SK-N-SH (cell line): ENCODE results near the gene ZFYVE27. TPM values are rescaled to one million over a fixed set of nuclear protein-coding genes. Genes with fewer than 3 reads are reported as not detected.

Experiments used
- CTCF ChIA-PET: fragments of 300-600, 350-600 bp; formaldehyde crosslinking; extraction: SDS; loops from one replicate; lab custom pipeline; 2021; lab: Yijun Ruan, JAX
- POLR2A ChIA-PET: fragments of 350-600 bp; sonication (Branson Sonifier 250); formaldehyde crosslinking; extraction: SDS; loops from one replicate; lab custom pipeline; 2020; ENCODE audit warnings: antibody characterized with exemption, inconsistent platforms; lab: Yijun Ruan, JAX
- DNase-seq: peaks from one replicate; pipeline ENCODE4 v3.0.0; 2012
- H2AFZ ChIP-seq: fragments of 200-600 bp; sonication (generic); 2 replicates; pipeline ENCODE4 v1.8.1; 2016; ENCODE audit warnings: antibody characterized with exemption, mild to moderate bottlenecking, low read depth
- H3F3A ChIP-seq: fragments of 200-600 bp; sonication (generic); replicated peaks from 2 replicates; pipeline ENCODE3; 2016; ENCODE audit warnings: antibody characterized with exemption, mild to moderate bottlenecking; ENCODE audit not compliant: insufficient read depth
- H3K27ac ChIP-seq, 2 experiments: fragments of 200-500 bp in 1 of 2; fragments of 200-600 bp in 1 of 2; sonication (Bioruptor generic) in 1 of 2; sonication (generic), shearing (Covaris generic) in 1 of 2; 2 replicates each; pipeline versions ENCODE4 v1.5.1 to v1.6.1; 2014 to 2016; ENCODE audit warnings: low read depth in 2 of 2, inconsistent platforms in 1 of 2, low read length in 1 of 2, mild to moderate bottlenecking in 1 of 2, mixed read lengths in 1 of 2
- H3K27me3 ChIP-seq: fragments of 200-600 bp; sonication (generic), shearing (Covaris generic); 2 replicates; pipeline ENCODE4 v1.6.1; 2016; ENCODE audit warnings: mixed run types; ENCODE audit not compliant: insufficient read depth
- H3K36me3 ChIP-seq, 2 experiments: fragments of 200-500 bp in 1 of 2; fragments of 200-600 bp in 1 of 2; sonication (Bioruptor generic) in 1 of 2; sonication (generic) in 1 of 2; replicated peaks in 1 of 2; 2 replicates each; pipeline versions ENCODE3 to v1.5.1; 2014 to 2016; ENCODE audit warnings: low read length in 1 of 2, mild to moderate bottlenecking in 1 of 2; ENCODE audit not compliant: insufficient read depth in 2 of 2, control insufficient read depth in 1 of 2
- H3K4me1 ChIP-seq, 2 experiments: fragments of 200-500 bp in 1 of 2; fragments of 200-600 bp in 1 of 2; sonication (Bioruptor generic) in 1 of 2; sonication (generic), shearing (Covaris generic) in 1 of 2; 2 replicates each; pipeline versions ENCODE4 v1.5.1 to v1.6.1; 2014 to 2016; ENCODE audit warnings: low read depth in 1 of 2, low read length in 1 of 2, mixed run types in 1 of 2; ENCODE audit not compliant: insufficient read depth in 2 of 2, control insufficient read depth in 1 of 2
- H3K4me2 ChIP-seq: fragments of 200-600 bp; sonication (generic), shearing (Covaris generic); 2 replicates; pipeline ENCODE4 v1.6.1; 2017; ENCODE audit warnings: mixed run types
- H3K4me3 ChIP-seq, 2 experiments: fragments of 200-500 bp in 1 of 2; fragments of 200-600 bp in 1 of 2; sonication (Bioruptor generic) in 1 of 2; sonication (generic), shearing (Covaris generic) in 1 of 2; 2 replicates each; pipeline versions ENCODE4 v1.5.1 to v1.8.1; 2014 to 2016; ENCODE audit warnings: low read depth in 2 of 2, inconsistent platforms in 1 of 2, low read length in 1 of 2, mild to moderate bottlenecking in 1 of 2, mixed read lengths in 1 of 2, moderate library complexity in 1 of 2
- H3K79me2 ChIP-seq: fragments of 200-600 bp; sonication (generic); 2 replicates; pipeline ENCODE4 v1.8.1; 2017; ENCODE audit warnings: mild to moderate bottlenecking; ENCODE audit not compliant: insufficient read depth
- H3K9ac ChIP-seq: fragments of 200-600 bp; sonication (generic); 2 replicates; pipeline ENCODE4 v1.6.1; 2017; ENCODE audit warnings: mixed run types
- H3K9me2 ChIP-seq: fragments of 200-600 bp; sonication (generic); 2 replicates; pipeline ENCODE4 v1.6.1; 2017; ENCODE audit warnings: mixed run types
- H3K9me3 ChIP-seq: fragments of 200-600 bp; sonication (generic); 2 replicates; pipeline ENCODE4 v1.6.1; 2017; ENCODE audit warnings: mixed run types, mild to moderate bottlenecking, moderate library complexity
- H4K20me1 ChIP-seq: fragments of 200-600 bp; sonication (generic); 2 replicates; pipeline ENCODE4 v1.6.1; 2017; ENCODE audit warnings: mild to moderate bottlenecking, mixed run types; ENCODE audit not compliant: insufficient read depth
- CHD2 ChIP-seq: fragments of 150-350 bp; IDR thresholded peaks from 2 replicates; pipeline ENCODE4 v1.6.1; 2018; ENCODE audit warnings: low read length; ENCODE audit not compliant: partially characterized antibody
- CTCF ChIP-seq: fragments of 200-600 bp; sonication (generic); IDR thresholded peaks from 2 replicates; pipeline ENCODE4 v1.6.1; 2017; ENCODE audit warnings: antibody characterized with exemption, mild to moderate bottlenecking, moderate library complexity
- EP300 ChIP-seq, 2 experiments: IDR thresholded peaks; 2 replicates each; pipeline versions ENCODE4 v1.4.0 to v1.6.1; 2012; ENCODE audit warnings: borderline replicate concordance in 1 of 2, low read depth in 1 of 2, low read length in 1 of 2
- EZH2phosphoT487 ChIP-seq: fragments of 200-600 bp; sonication (generic); IDR thresholded peaks from 2 replicates; pipeline ENCODE4 v1.6.1; 2017; ENCODE audit warnings: low read depth, mixed run types, mild to moderate bottlenecking, antibody characterized with exemption, moderate library complexity, borderline replicate concordance
- FOXM1 ChIP-seq: IDR thresholded peaks from 2 replicates; pipeline ENCODE4 v1.4.0; 2012; ENCODE audit warnings: low read depth, mild to moderate bottlenecking
- GATA2 ChIP-seq: sonication (generic); formaldehyde crosslinking; IDR thresholded peaks from 2 replicates; pipeline ENCODE4 v1.5.0; 2020; ENCODE audit warnings: mild to moderate bottlenecking, missing genetic modification reagents
- IRF3 ChIP-seq: fragments of 150-350 bp; IDR thresholded peaks from 2 replicates; pipeline ENCODE4 v1.6.1; 2016; ENCODE audit warnings: mild to moderate bottlenecking, low read depth, low read length
- MXI1 ChIP-seq: IDR thresholded peaks from 2 replicates; pipeline ENCODE4 v1.6.1; 2012; ENCODE audit warnings: mild to moderate bottlenecking, low read depth, low read length, improper control_type of control experiment
- NFIC ChIP-seq: IDR thresholded peaks from 2 replicates; pipeline ENCODE4 v1.4.0; 2012; ENCODE audit warnings: borderline replicate concordance
- PBX3 ChIP-seq: IDR thresholded peaks from 2 replicates; pipeline ENCODE4; 2012
- SIN3A ChIP-seq: IDR thresholded peaks from 2 replicates; pipeline ENCODE4 v1.6.1; 2012; ENCODE audit warnings: low read depth, mild to moderate bottlenecking, low read length, moderate library complexity, borderline replicate concordance
- TAF1 ChIP-seq: IDR thresholded peaks from 2 replicates; pipeline ENCODE4 v1.6.1; 2012; ENCODE audit warnings: low read depth, mild to moderate bottlenecking, low read length, moderate library complexity, borderline replicate concordance
- TCF12 ChIP-seq: IDR thresholded peaks from 2 replicates; pipeline ENCODE4 v1.4.0; 2012
- TEAD4 ChIP-seq: IDR thresholded peaks from 2 replicates; pipeline ENCODE4 v1.4.0; 2012; ENCODE audit warnings: mild to moderate bottlenecking, borderline replicate concordance; ENCODE audit not compliant: insufficient read depth
- USF1 ChIP-seq: IDR thresholded peaks from 2 replicates; pipeline ENCODE4 v1.4.0; 2012; ENCODE audit warnings: low read depth, borderline replicate concordance
- WGBS: methylation state at CpG from one replicate; pipeline ENCODE4 v1.1.6; 2017; ENCODE audit warnings: low lambda C conversion rate; 5-methylcytosine and 5-hydroxymethylcytosine counted together
- polyA plus RNA-seq, 3 experiments: library from polyadenylated mRNA; depleted of rRNA; stranded (reverse); fragments of >200 nt; gene quantifications; 2 replicates each; pipeline ENCODE4 v1.2.3, GENCODE V29; 2012

Gene ZFYVE27
- polyA plus RNA-seq, 1 of the 3 experiments (the other 2 are of a cell fraction): 30.5 TPM

- Histone ChIP-seq H3K9me3 (no peaks in the 10 kb centered on the region), H4K20me1 (no peaks in the 10 kb centered on the region), H3K4me2 (no peak overlapping the region), H3K27ac (no peak overlapping the region), H2AFZ (no peak overlapping the region; the same call in 1 of the 2 replicates), H3K27me3 (no peaks in the 10 kb centered on the region), H3K9me2 (no peaks in the 10 kb centered on the region), H3F3A (no peaks in the 10 kb centered on the region), H3K4me1 (peaks cover 0 to 10% of the 10 kb centered on the region in 2 experiments; a peak in 1 of 4 replicates), H3K36me3 (no peaks in the 10 kb centered on the region), H3K79me2 (no peaks in the 10 kb centered on the region), H3K9ac (no peak overlapping the region), H3K4me3 (no peak overlapping the region)
- TF ChIP-seq TAF1: no peak
- no peak for TF ChIP-seq MXI1
- TF ChIP-seq NFIC: no peak
- TF ChIP-seq CTCF: no peak
- TF ChIP-seq FOXM1: no peak
- TF ChIP-seq GATA2 (CRISPR knock-in tag): no peak
- no peak for TF ChIP-seq TCF12
- TF ChIP-seq EZH2phosphoT487: no peak
- TF ChIP-seq USF1: no peak
- TF ChIP-seq TEAD4: no peak
- TF ChIP-seq PBX3: no peak
- WGBS: 78% methylated on average over 7 of the region's 7 CpGs
- ChIA-PET CTCF (interaction anchor here (0.9 to 25.0 kb wide), 7 partner anchors 10 to 150 kb away, joined by 3 to 687 read pairs (median 27); partner anchors contain the start of genes AVPI1, MARVELD1 and ZFYVE27), POLR2A (interaction anchor here (0.9 kb wide), 1 partner anchor 11 kb away, joined by 3 read pairs; no protein-coding TSS in a partner anchor)
- no peak for DNase-seq
Measured at GRCh38 chr10:97703398-97704067, 33.4 kb upstream of the ZFYVE27 start.

- H3K9me3 ChIP-seq: no peaks in the 10 kb centered on the region
- H3K79me2 ChIP-seq: no peaks in the 10 kb centered on the region
- peaks cover 0 to 10% of the 10 kb centered on the region in 2 experiments; a peak in 1 of 4 replicates for H3K4me1 ChIP-seq
- no peaks in the 10 kb centered on the region for H3K27me3 ChIP-seq
- H4K20me1 ChIP-seq: no peaks in the 10 kb centered on the region
- POLR2A ChIA-PET: no interaction called here
- H3F3A ChIP-seq: no peaks in the 10 kb centered on the region
- no peak overlapping the region for H3K9ac ChIP-seq
- 88% methylated on average over 1 of the region's 1 CpG for WGBS
- H3K36me3 ChIP-seq: no peaks in the 10 kb centered on the region
- DNase-seq: no peak
- CTCF ChIA-PET: interaction anchor here (1.3 to 25.0 kb wide), 5 partner anchors 9 to 151 kb away, joined by 3 to 687 read pairs (median 27); partner anchors contain the start of genes AVPI1, MARVELD1 and ZFYVE27
- H2AFZ ChIP-seq: no peak overlapping the region
- H3K4me3 ChIP-seq: no peak overlapping the region
- H3K9me2 ChIP-seq: no peaks in the 10 kb centered on the region
- no peak overlapping the region for H3K4me2 ChIP-seq
- no peak overlapping the region for H3K27ac ChIP-seq
- TF ChIP-seq PBX3 (no peak), IRF3 (no peak), USF1 (no peak), CHD2 (no peak), EP300 (IDR thresholded peaks at IDR 0.05; ENCODE audit: borderline replicate concordance in 1 of 2, low read depth in 1 of 2, low read length in 1 of 2) (no peak), SIN3A (no peak), TAF1 (no peak)
Measured at GRCh38 chr10:97704341-97704740, 32.6 kb upstream of the ZFYVE27 start.
